GM12891 (cell line): Measurements from ENCODE around the gene MYG1.

Source experiments
- DNase-seq: peaks from one replicate; pipeline ENCODE4 v3.0.0; 2011; ENCODE audit warnings: low spot score; ENCODE audit not compliant: insufficient read length
- FAIRE-seq: peaks from 2 replicates; lab custom pipeline; 2011; peaks lifted over from hg19 to GRCh38; lab: Jason Lieb, UNC
- PAX5 ChIP-seq: IDR thresholded peaks from 2 replicates; pipeline ENCODE4 v1.6.1; 2011; ENCODE audit warnings: low read length, moderate library complexity, mild to moderate bottlenecking; ENCODE audit not compliant: insufficient read depth, severe bottlenecking
- POLR2A ChIP-seq: IDR thresholded peaks from 2 replicates; pipeline ENCODE4 v1.6.1; 2011; ENCODE audit warnings: low read depth, low read length, control low read depth
- POLR2AphosphoS5 ChIP-seq: IDR thresholded peaks from 2 replicates; pipeline ENCODE4 v1.6.1; 2011; ENCODE audit warnings: low read depth, low read length, control low read depth
- POU2F2 ChIP-seq: IDR thresholded peaks from 2 replicates; pipeline ENCODE4 v1.6.1; 2011; ENCODE audit warnings: low read depth, mild to moderate bottlenecking, control low read depth, low read length, moderate library complexity
- SPI1 ChIP-seq: IDR thresholded peaks from 2 replicates; pipeline ENCODE4 v1.6.1; 2011; ENCODE audit warnings: low read depth, low read length, control low read depth
- TAF1 ChIP-seq: IDR thresholded peaks from 2 replicates; pipeline ENCODE4 v1.6.1; 2011; ENCODE audit warnings: low read depth, low read length, control low read depth

The MYG1 gene

GRCh38 chr12:53336181-53336681 lies 36.7 kb downstream of the MYG1 start, which contains the start of gene SP7:
Gene SP7, minus strand, starts transcription at chr12:53336354. Its CDS starts 708 bp downstream, at chr12:53335646.
- FAIRE-seq: peak; percentile 85
- no peak for DNase-seq
- no peak for TF ChIP-seq TAF1
- no peak for TF ChIP-seq POLR2A
- no peak for TF ChIP-seq SPI1
- no peak for TF ChIP-seq POU2F2
- no peak for TF ChIP-seq POLR2AphosphoS5
- TF ChIP-seq PAX5: no peak

- no peak for TF ChIP-seq TAF1
- TF ChIP-seq SPI1: peak; percentile 47
- FAIRE-seq (no peak), DNase-seq (no peak)
Observed at GRCh38 chr12:53338017-53338416, 38.5 kb downstream of the MYG1 start.

- no peak for FAIRE-seq
- no peak for DNase-seq
- no peak for TF ChIP-seq POLR2AphosphoS5
- no peak for TF ChIP-seq POLR2A
- no peak for TF ChIP-seq POU2F2
- TF ChIP-seq PAX5: no peak
Observed at GRCh38 chr12:53338916-53339315, 39.4 kb downstream of the MYG1 start.

GRCh38 chr12:53340398-53340797 lies 40.9 kb downstream of the MYG1 start:
- DNase-seq: peak; percentile 1
- FAIRE-seq: no peak
- TF ChIP-seq PAX5: no peak
- TF ChIP-seq POLR2A: no peak
- no peak for TF ChIP-seq POU2F2
- no peak for TF ChIP-seq SPI1
- TF ChIP-seq POLR2AphosphoS5: no peak
- no peak for TF ChIP-seq TAF1

DNA sequence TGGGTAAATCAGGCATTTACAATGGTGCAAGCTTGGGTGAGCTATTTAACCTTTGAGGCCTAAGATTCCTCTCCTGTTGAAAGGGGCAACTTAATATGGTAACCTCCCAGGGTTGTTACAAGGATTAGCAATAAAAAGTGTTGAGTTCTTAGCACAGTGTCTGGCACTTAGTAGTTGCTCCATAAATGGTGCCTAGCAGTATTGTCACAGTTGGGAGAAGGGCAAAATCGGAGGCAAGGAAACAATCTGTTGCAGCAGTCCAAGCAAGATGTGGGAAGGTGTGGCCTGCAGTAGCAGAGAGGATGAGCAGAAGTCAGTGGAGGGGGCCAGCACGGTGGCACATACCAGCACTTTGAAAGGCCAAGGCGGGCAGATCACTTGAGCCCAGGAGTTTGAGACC lies 44.0 kb downstream of the MYG1 start:
- FAIRE-seq (no peak), DNase-seq (no peak)
- TF ChIP-seq TAF1 (no peak), POU2F2 (no peak), SPI1 (no peak), PAX5 (no peak), POLR2AphosphoS5 (no peak), POLR2A (no peak)

DNA sequence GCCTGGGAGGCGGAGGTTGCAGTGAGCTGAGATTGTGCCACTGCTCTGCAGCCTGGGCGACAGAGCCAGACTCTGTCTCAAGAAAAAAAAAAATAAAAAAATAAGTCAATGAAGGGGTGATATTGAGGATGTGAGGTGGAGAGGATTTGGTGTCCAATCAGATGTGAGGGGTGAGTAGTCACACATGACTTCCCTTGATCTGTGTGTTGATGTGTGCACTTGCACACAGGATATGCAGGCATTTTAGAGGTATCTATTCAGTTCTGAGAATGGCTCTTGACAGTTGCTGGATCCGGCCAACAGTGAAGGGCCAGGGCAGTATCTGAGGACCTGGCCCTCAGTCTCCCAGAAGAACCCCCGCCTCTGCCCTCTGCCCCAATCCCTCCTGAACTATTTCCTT lies 44.5 kb downstream of the MYG1 start:
- DNase-seq (no peak), FAIRE-seq (no peak)
- TF ChIP-seq POLR2AphosphoS5 (no peak), PAX5 (no peak), POLR2A (no peak), TAF1 (no peak), POU2F2 (no peak), SPI1 (no peak)

DNA sequence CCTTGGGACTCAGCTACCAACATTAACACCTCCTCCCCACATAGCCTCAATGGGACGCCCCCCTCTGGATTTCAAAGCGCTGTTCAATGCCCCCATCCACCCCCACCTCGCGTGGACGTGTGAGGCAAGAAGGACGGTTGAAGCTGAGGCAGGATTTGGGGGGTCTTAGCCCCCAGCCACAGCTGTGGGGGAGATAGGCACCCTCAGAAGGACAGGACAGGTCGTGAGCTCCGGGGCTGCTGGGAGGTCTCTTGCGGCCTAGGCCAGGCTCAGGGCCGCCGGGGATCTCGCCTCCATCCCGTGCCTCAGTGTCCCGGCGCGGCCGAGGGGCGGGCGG lies 45.0 kb downstream of the MYG1 start:
- no peak for FAIRE-seq
- DNase-seq: no peak
- no peak for TF ChIP-seq POU2F2
- no peak for TF ChIP-seq PAX5
- TF ChIP-seq SPI1: no peak

- DNase-seq: peak; percentile 71
- peak; percentile 54 for FAIRE-seq
- TF ChIP-seq POLR2A: no peak
- no peak for TF ChIP-seq POU2F2
- no peak for TF ChIP-seq TAF1
- TF ChIP-seq PAX5: no peak
- TF ChIP-seq SPI1: no peak
- TF ChIP-seq POLR2AphosphoS5: no peak
Observed at GRCh38 chr12:53344824-53345485, 45.5 kb downstream of the MYG1 start.

GRCh38 chr12:53345486-53346188 lies 46.1 kb downstream of the MYG1 start:
- DNase-seq (no peak), FAIRE-seq (no peak)
- no peak for TF ChIP-seq TAF1
- no peak for TF ChIP-seq SPI1
- TF ChIP-seq POLR2AphosphoS5: no peak
- no peak for TF ChIP-seq POLR2A
- no peak for TF ChIP-seq POU2F2
- no peak for TF ChIP-seq PAX5

GRCh38 chr12:53346491-53346890 lies 47.0 kb downstream of the MYG1 start:
- FAIRE-seq (no peak), DNase-seq (no peak)
- TF ChIP-seq SPI1 (no peak), TAF1 (no peak), POLR2AphosphoS5 (no peak), POLR2A (no peak), PAX5 (no peak)
